HepG2 (cell line): Measurements from ENCODE around the gene SLC6A9. TPM values are rescaled to one million over a fixed set of nuclear protein-coding genes. Genes with fewer than 3 reads are reported as not detected.
A peak's percentile ranks its signal among the peaks of the same experiment; 100 is the strongest.

Experiments
- ATAC-seq: fragments of 200-7000 bp; cut with Tn5 transposase; 3 replicates; pipeline ENCODE4 v1.9.1; 2020; ENCODE audit warnings: mild to moderate bottlenecking, moderate library complexity
- BruUV-seq: library from RNA; stranded (reverse); fragments of 400-500 nt; replicated peaks from 2 replicates; lab custom pipeline; 2021; lab: Mats Ljungman, UMichigan
- CTCF ChIA-PET: fragments of 300-600 bp; formaldehyde crosslinking; extraction: SDS; loops from one replicate; lab custom pipeline; 2021; ENCODE audit warnings: low total read pairs, inconsistent platforms, low intra/inter-chr PET ratio; lab: Yijun Ruan, JAX
- POLR2A ChIA-PET: fragments of 350-600 bp; sonication (Branson Sonifier 250); formaldehyde crosslinking; loops from one replicate; lab custom pipeline; 2020; ENCODE audit warnings: antibody characterized with exemption, inconsistent platforms; lab: Yijun Ruan, JAX
- DNase-seq: peaks from one replicate; pipeline ENCODE4 v3.0.0-alpha.2; 2015; ENCODE audit warnings: low spot score
- FAIRE-seq: peaks from 3 replicates; lab custom pipeline; 2011; peaks lifted over from hg19 to GRCh38; lab: Jason Lieb, UNC
- H2AFZ ChIP-seq: one replicate; pipeline ENCODE4 v1.6.1; 2011; ENCODE audit warnings: low read length, inconsistent platforms
- H3K27ac ChIP-seq: fragments of 300-600 bp; 3 replicates; pipeline ENCODE4 v1.8.0; 2011; ENCODE audit warnings: mixed run types, mild to moderate bottlenecking, mixed read lengths, low read length, inconsistent platforms; ENCODE audit not compliant: insufficient read depth; ENCODE audit errors: extremely low read length
- H3K27me3 ChIP-seq, 2 experiments: fragments of 200-600 bp in 1 of 2; 2 replicates in 1 of 2; 3 replicates in 1 of 2; pipeline versions ENCODE4 v1.6.0 to v1.8.0; 2011; ENCODE audit warnings: low read length in 2 of 2, mild to moderate bottlenecking in 2 of 2, moderate library complexity in 2 of 2, inconsistent platforms in 1 of 2; ENCODE audit not compliant: insufficient read depth in 2 of 2, control insufficient read depth in 1 of 2
- H3K36me3 ChIP-seq, 2 experiments: fragments of 200-600 bp in 1 of 2; replicated peaks in 1 of 2; 2 replicates in 1 of 2; 3 replicates in 1 of 2; pipeline versions ENCODE4 v1.5.1 to v1.8.0; 2011; ENCODE audit warnings: low read length in 2 of 2, inconsistent platforms in 1 of 2; ENCODE audit not compliant: insufficient read depth in 2 of 2, control insufficient read depth in 1 of 2
- H3K4me1 ChIP-seq: 2 replicates; pipeline ENCODE4 v1.5.1; 2012; ENCODE audit warnings: low read length, inconsistent platforms; ENCODE audit not compliant: insufficient read depth
- H3K4me2 ChIP-seq: 2 replicates; pipeline ENCODE4 v1.6.0; 2011; ENCODE audit warnings: low read depth, low read length, inconsistent platforms
- H3K4me3 ChIP-seq, 3 experiments: fragments of 200-600 bp in 1 of 3; sonication (generic), shearing (Covaris generic) in 1 of 3; replicated peaks in 1 of 3; 2 replicates each; pipeline ENCODE4 v1.5.1; 2011 to 2016; ENCODE audit warnings: low read length in 3 of 3, inconsistent platforms in 2 of 3, low read depth in 2 of 3, mild to moderate bottlenecking in 2 of 3, control low read depth in 1 of 3, mixed read lengths in 1 of 3; ENCODE audit not compliant: insufficient read depth in 1 of 3
- H3K79me2 ChIP-seq: one replicate; pipeline ENCODE4 v1.6.1; 2011; ENCODE audit warnings: low read length, inconsistent platforms; ENCODE audit not compliant: insufficient read depth
- H3K9ac ChIP-seq: 2 replicates; pipeline ENCODE4 v1.6.0; 2011; ENCODE audit warnings: mild to moderate bottlenecking, low read depth, low read length, inconsistent platforms; ENCODE audit not compliant: insufficient read depth
- H3K9me3 ChIP-seq: 2 replicates; pipeline ENCODE4 v1.5.1; 2012; ENCODE audit warnings: mild to moderate bottlenecking, low read length
- H4K20me1 ChIP-seq: 2 replicates; pipeline ENCODE4 v1.6.0; 2011; ENCODE audit warnings: inconsistent platforms, mild to moderate bottlenecking, low read length, moderate library complexity; ENCODE audit not compliant: insufficient read depth
- GFI1 ChIP-seq: sonication (generic); formaldehyde crosslinking; IDR thresholded peaks from 2 replicates; pipeline ENCODE4 v1.5.0; 2020; ENCODE audit warnings: missing genetic modification reagents, mild to moderate bottlenecking, borderline replicate concordance
- KDM2A ChIP-seq: sonication (generic); formaldehyde crosslinking; IDR thresholded peaks from 2 replicates; pipeline ENCODE4 v1.4.0; 2020; ENCODE audit warnings: low read depth, missing genetic modification reagents, borderline replicate concordance
- NCOA5 ChIP-seq: sonication (generic); formaldehyde crosslinking; IDR thresholded peaks from 2 replicates; pipeline ENCODE4 v1.4.0; 2020; ENCODE audit warnings: missing genetic modification reagents
- NR2F6 ChIP-seq, 2 experiments: IDR thresholded peaks; 2 replicates each; pipeline ENCODE4 v1.6.1; 2016; ENCODE audit warnings: antibody characterized with exemption in 1 of 2, mild to moderate bottlenecking in 1 of 2
- STAT5B ChIP-seq: sonication (generic); formaldehyde crosslinking; IDR thresholded peaks from 2 replicates; pipeline ENCODE4 v1.4.0; 2020; ENCODE audit warnings: missing genetic modification reagents
- TBP ChIP-seq: sonication (generic); formaldehyde crosslinking; IDR thresholded peaks from 2 replicates; pipeline ENCODE4 v1.5.0; 2020; ENCODE audit warnings: missing genetic modification reagents
- TBX2 ChIP-seq: sonication (generic); formaldehyde crosslinking; IDR thresholded peaks from 2 replicates; pipeline ENCODE4 v1.5.0; 2020; ENCODE audit warnings: missing genetic modification reagents, mild to moderate bottlenecking, borderline replicate concordance
- XRCC5 ChIP-seq: fragments of 200-400 bp; formaldehyde crosslinking; optimal IDR thresholded peaks from 2 replicates; pipeline ENCODE3; 2017; ENCODE audit warnings: mild to moderate bottlenecking, low read length
- ZKSCAN8 ChIP-seq: IDR thresholded peaks from 2 replicates; pipeline ENCODE4 v1.6.1; 2016; ENCODE audit warnings: borderline replicate concordance, missing genetic modification reagents, missing compliant biosample characterization
- ZNF33B ChIP-seq: sonication (generic); formaldehyde crosslinking; IDR thresholded peaks from 2 replicates; pipeline ENCODE4 v1.5.1; 2020; ENCODE audit warnings: mild to moderate bottlenecking, missing genetic modification reagents
- ZNF597 ChIP-seq: sonication (generic); formaldehyde crosslinking; IDR thresholded peaks from 2 replicates; pipeline ENCODE4 v1.5.0; 2020; ENCODE audit warnings: missing genetic modification reagents
- ZNF652 ChIP-seq: IDR thresholded peaks from 2 replicates; pipeline ENCODE4 v1.6.1; 2016; ENCODE audit warnings: low read depth, borderline replicate concordance
- ZNF839 ChIP-seq: sonication (generic); formaldehyde crosslinking; IDR thresholded peaks from 2 replicates; pipeline ENCODE4 v1.4.0; 2020; ENCODE audit warnings: missing genetic modification reagents, mild to moderate bottlenecking, borderline replicate concordance
- WGBS: methylation state at CpG from one replicate; pipeline ENCODE4 v1.1.6; 2017; ENCODE audit warnings: low lambda C conversion rate; 5-methylcytosine and 5-hydroxymethylcytosine counted together
- in situ Hi-C: cut with HindIII; loops from 2 replicates; pipeline ENCODE4 v1.10.0; 2017; ENCODE audit warnings: low pct_unique_long_range_greater_than_20kb; ENCODE audit not compliant: extremely low pct_ligation_motif_present
- intact Hi-C: fragments of 100-400 bp; cut with micrococcal nuclease; formaldehyde crosslinking; loops from one replicate; pipeline ENCODE4 v1.10.0; 2022; ENCODE audit not compliant: unreplicated experiment
- polyA plus RNA-seq, 8 experiments: library from polyadenylated mRNA; depleted of rRNA in 3 of 8; stranded (reverse) in 7 of 8; unstranded in 1 of 8; fragments of >200 nt; fragmentation: Illumina TruSeq in 4 of 8; extraction: Trizol in 4 of 8; gene quantifications; 2 replicates each; pipeline versions ENCODE4 v1.2.1 to v1.2.3, GENCODE V29; 2011 to 2016; ENCODE audit warnings: low read depth in 4 of 8, missing spikeins in 1 of 8, mixed read lengths in 1 of 8; ENCODE audit not compliant: insufficient read depth in 1 of 8
- total RNA-seq, 5 experiments: library from RNA; depleted of rRNA; stranded (reverse); fragments of >200 nt; fragmentation: Illumina TruSeq; extraction: Trizol; gene quantifications; 2 replicates each; pipeline ENCODE4 v1.2.3, GENCODE V29; 2016; ENCODE audit warnings: low read depth in 1 of 5
- TF ChIP-seq, protein P1 (sequence below): fragments of 450-650 bp; IDR thresholded peaks from 2 replicates; pipeline ENCODE4 v1.6.1; 2016
- TF ChIP-seq, protein P2 (sequence below): sonication (generic); formaldehyde crosslinking; IDR thresholded peaks from 2 replicates; pipeline ENCODE4 v1.4.0; 2020; ENCODE audit warnings: missing genetic modification reagents
- TF ChIP-seq, protein P3 (sequence below): IDR thresholded peaks from 2 replicates; pipeline ENCODE4 v1.6.1; 2016; ENCODE audit warnings: missing genetic modification reagents, missing compliant biosample characterization

The SLC6A9 gene
- total and polyA plus RNA-seq, 2 of the 13 experiments (the other 11 are each of a cell fraction or from before 2014, with no cell fraction given): 8.5 to 9.9 TPM

GRCh38 chr1:44068442-44068921, 37.2 kb upstream of the SLC6A9 start:
- Histone ChIP-seq H3K79me2 (no peaks in the 10 kb centered on the region), H3K9me3 (no peaks in the 10 kb centered on the region), H3K27ac (no peak overlapping the region), H3K4me2 (peak overlapping the region; percentile 43; the same call in 1 of the 2 replicates), H3K4me1 (peaks cover 30% of the 10 kb centered on the region), H4K20me1 (no peaks in the 10 kb centered on the region), H3K9ac (no peak overlapping the region), H2AFZ (no peak overlapping the region), H3K36me3 (no peaks in the 10 kb centered on the region), H3K27me3 (peaks cover 0 to 2% of the 10 kb centered on the region in 2 experiments; a peak in 1 of 5 replicates), H3K4me3 (no peak overlapping the region)
- TF ChIP-seq NR2F6 (IDR thresholded peaks at IDR 0.05): peak; percentile 39; the same call in 1 of the 2 replicates
- peak; percentile 34; the same call in 1 of the 2 replicates for TF ChIP-seq NR2F6 (CRISPR knock-in tag; IDR thresholded peaks at IDR 0.05)
- TF ChIP-seq ZNF33B (CRISPR knock-in tag): no peak
- TF ChIP-seq GFI1 (CRISPR knock-in tag): no peak
- TF ChIP-seq XRCC5: no peak
- TF ChIP-seq TBX2 (CRISPR knock-in tag): peak; percentile 40; the same call in 1 of the 2 replicates
- TF ChIP-seq NCOA5: no peak
- no peak for TF ChIP-seq ZKSCAN8
- no peak for TF ChIP-seq ZNF597
- no peak for TF ChIP-seq KDM2A
- TF ChIP-seq STAT5B (CRISPR knock-in tag): no peak
- no peak for TF ChIP-seq ZNF839
- TF ChIP-seq TBP (CRISPR knock-in tag): no peak
- TF ChIP-seq, protein P1, sequence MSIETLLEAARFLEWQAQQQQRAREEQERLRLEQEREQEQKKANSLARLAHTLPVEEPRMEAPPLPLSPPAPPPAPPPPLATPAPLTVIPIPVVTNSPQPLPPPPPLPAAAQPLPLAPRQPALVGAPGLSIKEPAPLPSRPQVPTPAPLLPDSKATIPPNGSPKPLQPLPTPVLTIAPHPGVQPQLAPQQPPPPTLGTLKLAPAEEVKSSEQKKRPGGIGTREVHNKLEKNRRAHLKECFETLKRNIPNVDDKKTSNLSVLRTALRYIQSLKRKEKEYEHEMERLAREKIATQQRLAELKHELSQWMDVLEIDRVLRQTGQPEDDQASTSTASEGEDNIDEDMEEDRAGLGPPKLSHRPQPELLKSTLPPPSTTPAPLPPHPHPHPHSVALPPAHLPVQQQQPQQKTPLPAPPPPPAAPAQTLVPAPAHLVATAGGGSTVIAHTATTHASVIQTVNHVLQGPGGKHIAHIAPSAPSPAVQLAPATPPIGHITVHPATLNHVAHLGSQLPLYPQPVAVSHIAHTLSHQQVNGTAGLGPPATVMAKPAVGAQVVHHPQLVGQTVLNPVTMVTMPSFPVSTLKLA: no peak
- TF ChIP-seq ZNF652 (CRISPR knock-in tag): peak; percentile 92
- TF ChIP-seq, protein P2, sequence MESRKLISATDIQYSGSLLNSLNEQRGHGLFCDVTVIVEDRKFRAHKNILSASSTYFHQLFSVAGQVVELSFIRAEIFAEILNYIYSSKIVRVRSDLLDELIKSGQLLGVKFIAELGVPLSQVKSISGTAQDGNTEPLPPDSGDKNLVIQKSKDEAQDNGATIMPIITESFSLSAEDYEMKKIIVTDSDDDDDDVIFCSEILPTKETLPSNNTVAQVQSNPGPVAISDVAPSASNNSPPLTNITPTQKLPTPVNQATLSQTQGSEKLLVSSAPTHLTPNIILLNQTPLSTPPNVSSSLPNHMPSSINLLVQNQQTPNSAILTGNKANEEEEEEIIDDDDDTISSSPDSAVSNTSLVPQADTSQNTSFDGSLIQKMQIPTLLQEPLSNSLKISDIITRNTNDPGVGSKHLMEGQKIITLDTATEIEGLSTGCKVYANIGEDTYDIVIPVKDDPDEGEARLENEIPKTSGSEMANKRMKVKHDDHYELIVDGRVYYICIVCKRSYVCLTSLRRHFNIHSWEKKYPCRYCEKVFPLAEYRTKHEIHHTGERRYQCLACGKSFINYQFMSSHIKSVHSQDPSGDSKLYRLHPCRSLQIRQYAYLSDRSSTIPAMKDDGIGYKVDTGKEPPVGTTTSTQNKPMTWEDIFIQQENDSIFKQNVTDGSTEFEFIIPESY: no peak
- TF ChIP-seq, protein P3, sequence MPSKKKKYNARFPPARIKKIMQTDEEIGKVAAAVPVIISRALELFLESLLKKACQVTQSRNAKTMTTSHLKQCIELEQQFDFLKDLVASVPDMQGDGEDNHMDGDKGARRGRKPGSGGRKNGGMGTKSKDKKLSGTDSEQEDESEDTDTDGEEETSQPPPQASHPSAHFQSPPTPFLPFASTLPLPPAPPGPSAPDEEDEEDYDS (CRISPR knock-in tag): 0 out of 2 replicates have a peak, but pooled peaks have one; percentile 16
- CTCF ChIA-PET: no interaction called here
- POLR2A ChIA-PET: interaction anchor here (1.1 kb wide), 1 partner anchor 91 kb away, joined by 3 read pairs; no protein-coding TSS in a partner anchor
- no peak for FAIRE-seq
- ATAC-seq: peak; percentile 72
- in situ Hi-C loops: no loop called here
- 0% methylated on average over 2 of the region's 2 CpGs for WGBS
- DNase-seq: no peak
- BruUV-seq: no TSS peak
- intact Hi-C loops: no loop called here
